Measurements from ENCODE around the gene CWC27.

The CWC27 gene

DNA sequence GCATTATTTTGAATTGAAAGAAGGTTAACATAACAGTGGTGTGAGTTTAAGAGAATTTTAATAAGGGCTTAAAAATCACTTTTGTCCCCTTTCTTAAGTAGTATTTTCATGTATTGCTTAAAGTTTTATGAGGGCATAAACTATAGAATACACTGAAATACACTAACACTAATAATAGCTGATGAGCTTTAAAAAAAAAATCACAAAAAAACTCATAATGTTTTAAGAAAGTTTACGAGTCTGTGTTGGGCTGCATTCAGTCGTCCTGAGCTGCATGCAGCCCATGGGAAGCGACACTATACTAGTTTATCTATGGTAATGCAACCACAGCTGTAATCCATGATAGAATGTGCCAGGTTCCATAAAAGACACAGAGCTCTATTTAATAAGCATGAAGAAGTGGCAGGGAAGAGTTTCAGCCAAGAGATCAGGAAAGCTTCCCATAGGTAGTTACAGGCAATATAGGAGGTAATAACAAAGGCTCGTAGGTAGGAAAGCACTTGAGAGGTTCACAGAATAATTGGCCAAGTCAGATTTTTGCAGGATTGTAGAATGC is 4.7 kb upstream of the CWC27 start:
- H3K4me3 ChIP-seq (ENCODE audit: low read depth, low read length), result no peak overlapping the region
- no peak overlapping the region for H3K27ac ChIP-seq (ENCODE audit: low read depth, low read length)

DNA sequence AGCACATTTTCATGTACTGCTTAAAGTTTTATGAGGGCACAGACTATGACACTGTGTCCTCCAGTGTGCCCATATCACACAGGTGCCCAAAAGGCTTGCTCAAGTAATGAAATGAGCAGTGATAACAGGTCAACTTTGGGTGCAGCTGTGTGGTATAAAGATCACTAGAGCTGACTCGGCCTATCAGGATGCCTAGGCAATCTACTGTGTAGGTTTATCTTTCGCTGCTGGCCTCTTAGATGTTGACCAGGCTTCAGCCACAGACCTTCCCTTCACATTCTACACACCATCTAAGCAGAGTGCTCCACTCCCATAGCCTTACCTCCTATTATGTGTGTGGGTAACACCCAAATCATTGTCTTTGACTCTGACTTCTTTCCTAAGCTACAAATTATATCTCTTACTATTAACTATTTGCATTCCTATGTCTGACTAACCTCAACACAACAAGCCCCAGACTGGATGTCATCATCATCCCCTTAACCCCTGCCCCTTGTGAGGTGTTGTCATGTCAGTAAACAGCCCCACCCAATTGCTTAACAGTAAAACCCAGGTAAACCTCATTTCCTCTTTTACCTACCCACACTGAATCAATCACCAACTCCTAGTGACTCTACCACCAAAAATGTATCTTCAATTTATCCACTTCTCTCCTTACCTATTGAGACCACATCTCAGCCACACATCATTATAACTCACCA is 2.8 kb upstream of the CWC27 start:
- no peaks in the 10 kb centered on the region for H3K27me3 ChIP-seq (ENCODE audit: control insufficient read depth, insufficient read depth, low read length)
- no peaks in the 10 kb centered on the region for H3K9me3 ChIP-seq (ENCODE audit: control insufficient read depth, insufficient read depth, low read depth, low read length)
- H3K9ac ChIP-seq (ENCODE audit: low read length), result no peak overlapping the region
- no peak overlapping the region for H3K27ac ChIP-seq (ENCODE audit: low read depth, low read length)
- H3K36me3 ChIP-seq (ENCODE audit: control insufficient read depth, insufficient read depth, low read length), result peaks cover 41% of the 10 kb centered on the region
- H3K4me1 ChIP-seq (ENCODE audit: control insufficient read depth, insufficient read depth, low read length), result peaks cover 16% of the 10 kb centered on the region
- H3K4me3 ChIP-seq (ENCODE audit: low read depth, low read length), result 0 out of 2 replicates have a peak overlapping the region, but pooled peaks have one; percentile 6

More for the DNA sequence above, 4.7 kb upstream of the CWC27 start:
- peaks cover 13% of the 10 kb centered on the region for H3K4me1 ChIP-seq (ENCODE audit: control insufficient read depth, insufficient read depth, low read length)
- no peak overlapping the region for H3K9ac ChIP-seq (ENCODE audit: low read length)
- H3K27me3 ChIP-seq (ENCODE audit: control insufficient read depth, insufficient read depth, low read length), result no peaks in the 10 kb centered on the region
- H3K9me3 ChIP-seq (ENCODE audit: control insufficient read depth, insufficient read depth, low read depth, low read length), result no peaks in the 10 kb centered on the region
- H3K36me3 ChIP-seq (ENCODE audit: control insufficient read depth, insufficient read depth, low read length), result peaks cover 44% of the 10 kb centered on the region

DNA sequence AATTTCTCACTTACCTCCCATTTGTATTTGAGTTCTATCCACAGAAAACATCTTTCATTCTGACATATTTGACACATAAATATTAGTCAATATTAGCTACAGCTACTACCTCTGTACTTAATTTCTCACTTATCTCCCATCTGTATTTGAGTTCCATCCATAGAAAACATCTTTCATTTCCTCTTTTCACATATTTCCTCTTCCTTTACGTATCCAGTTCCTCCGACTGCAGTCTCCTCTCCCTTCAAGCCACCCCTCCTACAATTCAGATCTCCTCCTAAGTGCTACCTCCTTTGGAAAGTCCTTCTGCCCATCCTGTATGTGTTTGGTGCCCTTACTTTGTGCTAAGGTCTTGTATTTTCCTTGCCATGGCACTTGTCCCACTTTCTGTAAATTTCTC is 1.8 kb upstream of the CWC27 start:
- peak overlapping the region; percentile 93 for H3K4me3 ChIP-seq (ENCODE audit: low read depth, low read length)
- no peaks in the 10 kb centered on the region for H3K9me3 ChIP-seq (ENCODE audit: control insufficient read depth, insufficient read depth, low read depth, low read length)
- H3K9ac ChIP-seq (ENCODE audit: low read length), result peak overlapping the region; percentile 94
- peaks cover 35% of the 10 kb centered on the region for H3K36me3 ChIP-seq (ENCODE audit: control insufficient read depth, insufficient read depth, low read length)
- no peaks in the 10 kb centered on the region for H3K27me3 ChIP-seq (ENCODE audit: control insufficient read depth, insufficient read depth, low read length)
- no peak overlapping the region for H3K27ac ChIP-seq (ENCODE audit: low read depth, low read length)
- peaks cover 11% of the 10 kb centered on the region for H3K4me1 ChIP-seq (ENCODE audit: control insufficient read depth, insufficient read depth, low read length)

- peak overlapping the region; percentile 94 for H3K27ac ChIP-seq (ENCODE audit: low read depth, low read length)
- no peaks in the 10 kb centered on the region for H3K27me3 ChIP-seq (ENCODE audit: control insufficient read depth, insufficient read depth, low read length)
- peak overlapping the region; percentile 93 for H3K4me3 ChIP-seq (ENCODE audit: low read depth, low read length)
- peaks cover 11% of the 10 kb centered on the region for H3K4me1 ChIP-seq (ENCODE audit: control insufficient read depth, insufficient read depth, low read length)
- H3K9ac ChIP-seq (ENCODE audit: low read length), result peak overlapping the region; percentile 94
- H3K9me3 ChIP-seq (ENCODE audit: control insufficient read depth, insufficient read depth, low read depth, low read length), result no peaks in the 10 kb centered on the region
- H3K36me3 ChIP-seq (ENCODE audit: control insufficient read depth, insufficient read depth, low read length), result peaks cover 35% of the 10 kb centered on the region
These were observed 772 bp upstream of the CWC27 start for GRCh38 chr5:64767959-64768357.

- H3K36me3 ChIP-seq (ENCODE audit: control insufficient read depth, insufficient read depth, low read length), result peaks cover 23% of the 10 kb centered on the region
- peak overlapping the region; percentile 93 for H3K4me3 ChIP-seq (ENCODE audit: low read depth, low read length)
- H3K27ac ChIP-seq (ENCODE audit: low read depth, low read length), result no peak overlapping the region
- no peaks in the 10 kb centered on the region for H3K9me3 ChIP-seq (ENCODE audit: control insufficient read depth, insufficient read depth, low read depth, low read length)
- peaks cover 11% of the 10 kb centered on the region for H3K4me1 ChIP-seq (ENCODE audit: control insufficient read depth, insufficient read depth, low read length)
- peak overlapping the region; percentile 94 for H3K9ac ChIP-seq (ENCODE audit: low read length)
- H3K27me3 ChIP-seq (ENCODE audit: control insufficient read depth, insufficient read depth, low read length), result no peaks in the 10 kb centered on the region
These were observed 1.1 kb downstream of the CWC27 start for GRCh38 chr5:64769855-64770254.

GRCh38 chr5:64771736-64772135 is 3.0 kb downstream of the CWC27 start:
- Histone ChIP-seq H3K4me1 (ENCODE audit: control insufficient read depth, insufficient read depth, low read length) (peaks cover 11% of the 10 kb centered on the region), H3K9ac (ENCODE audit: low read length) (no peak overlapping the region), H3K27ac (ENCODE audit: low read depth, low read length) (no peak overlapping the region), H3K27me3 (ENCODE audit: control insufficient read depth, insufficient read depth, low read length) (no peaks in the 10 kb centered on the region), H3K4me3 (ENCODE audit: low read depth, low read length) (no peak overlapping the region), H3K36me3 (ENCODE audit: control insufficient read depth, insufficient read depth, low read length) (peaks cover 8% of the 10 kb centered on the region; the same call in 1 of the 2 replicates), H3K9me3 (ENCODE audit: control insufficient read depth, insufficient read depth, low read depth, low read length) (no peaks in the 10 kb centered on the region)

- Histone ChIP-seq H3K27me3 (ENCODE audit: control insufficient read depth, insufficient read depth, low read length) (no peaks in the 10 kb centered on the region), H3K9me3 (ENCODE audit: control insufficient read depth, insufficient read depth, low read depth, low read length) (no peaks in the 10 kb centered on the region), H3K4me1 (ENCODE audit: control insufficient read depth, insufficient read depth, low read length) (peaks cover 6% of the 10 kb centered on the region; the same call in 1 of the 2 replicates), H3K36me3 (ENCODE audit: control insufficient read depth, insufficient read depth, low read length) (peaks cover 4% of the 10 kb centered on the region; the same call in 1 of the 2 replicates), H3K4me3 (ENCODE audit: low read depth, low read length) (no peak overlapping the region), H3K9ac (ENCODE audit: low read length) (no peak overlapping the region), H3K27ac (ENCODE audit: low read depth, low read length) (no peak overlapping the region)
These were observed 4.8 kb downstream of the CWC27 start for GRCh38 chr5:64773533-64773932.

DNA sequence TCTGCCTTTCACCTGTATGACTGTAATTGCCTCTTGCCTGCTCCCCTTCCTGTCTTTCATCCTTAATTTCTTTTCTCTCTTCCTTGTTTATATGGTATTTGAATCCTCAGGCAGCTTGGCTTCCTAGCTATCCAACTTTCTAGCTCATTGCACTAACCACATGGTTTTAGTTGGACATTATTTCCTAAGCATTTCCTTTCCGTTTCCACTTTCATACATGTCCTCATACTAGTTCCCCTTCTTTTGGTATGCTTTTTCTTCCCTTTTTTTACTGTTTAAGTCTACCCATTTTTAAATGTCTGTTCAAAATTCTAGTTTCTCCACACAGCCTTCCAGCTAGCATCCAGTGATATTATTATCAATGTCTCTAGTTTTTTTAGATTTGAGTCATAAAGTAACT is 6.6 kb downstream of the CWC27 start:
- no peak overlapping the region for H3K4me3 ChIP-seq (ENCODE audit: low read depth, low read length)
- H3K4me1 ChIP-seq (ENCODE audit: control insufficient read depth, insufficient read depth, low read length), result no peaks in the 10 kb centered on the region
- H3K27me3 ChIP-seq (ENCODE audit: control insufficient read depth, insufficient read depth, low read length), result no peaks in the 10 kb centered on the region
- peaks cover 4% of the 10 kb centered on the region; the same call in 1 of the 2 replicates for H3K36me3 ChIP-seq (ENCODE audit: control insufficient read depth, insufficient read depth, low read length)
- H3K27ac ChIP-seq (ENCODE audit: low read depth, low read length), result no peak overlapping the region
- no peak overlapping the region for H3K9ac ChIP-seq (ENCODE audit: low read length)
- H3K9me3 ChIP-seq (ENCODE audit: control insufficient read depth, insufficient read depth, low read depth, low read length), result no peaks in the 10 kb centered on the region

DNA sequence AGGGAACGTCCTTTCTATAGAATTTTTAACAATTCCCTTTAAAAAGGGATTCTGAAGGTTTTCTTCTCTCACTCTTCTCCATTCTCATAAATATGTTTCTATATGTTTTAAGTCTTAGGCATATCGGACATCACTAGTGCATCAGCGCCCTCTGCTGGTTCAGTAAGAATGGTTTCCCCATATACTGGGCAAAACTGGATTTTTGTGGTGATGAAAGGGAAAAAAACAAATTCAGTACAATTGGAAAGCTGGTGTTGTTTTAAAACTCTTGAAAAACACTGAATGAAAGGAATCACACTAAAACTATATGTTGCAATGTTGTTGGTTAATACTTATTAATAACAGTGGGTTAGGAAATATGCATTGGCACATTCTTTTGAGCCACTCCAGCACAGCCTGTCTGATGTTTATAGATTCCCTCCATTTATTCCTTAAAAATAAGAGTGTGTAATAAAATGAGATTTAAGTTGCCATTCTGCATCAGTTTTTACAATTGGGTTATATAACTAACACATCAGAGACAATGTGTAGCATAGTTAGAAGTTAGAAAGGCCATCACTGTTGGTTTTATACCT is 15.8 kb downstream of the CWC27 start:
- H3K36me3 ChIP-seq (ENCODE audit: control insufficient read depth, insufficient read depth, low read length), result peaks cover 18% of the 10 kb centered on the region
- H3K9me3 ChIP-seq (ENCODE audit: control insufficient read depth, insufficient read depth, low read depth, low read length), result no peaks in the 10 kb centered on the region
- H3K9ac ChIP-seq (ENCODE audit: low read length), result no peak overlapping the region
- H3K4me3 ChIP-seq (ENCODE audit: low read depth, low read length), result no peak overlapping the region
- H3K27ac ChIP-seq (ENCODE audit: low read depth, low read length), result no peak overlapping the region
- no peaks in the 10 kb centered on the region for H3K4me1 ChIP-seq (ENCODE audit: control insufficient read depth, insufficient read depth, low read length)
- no peaks in the 10 kb centered on the region for H3K27me3 ChIP-seq (ENCODE audit: control insufficient read depth, insufficient read depth, low read length)

DNA sequence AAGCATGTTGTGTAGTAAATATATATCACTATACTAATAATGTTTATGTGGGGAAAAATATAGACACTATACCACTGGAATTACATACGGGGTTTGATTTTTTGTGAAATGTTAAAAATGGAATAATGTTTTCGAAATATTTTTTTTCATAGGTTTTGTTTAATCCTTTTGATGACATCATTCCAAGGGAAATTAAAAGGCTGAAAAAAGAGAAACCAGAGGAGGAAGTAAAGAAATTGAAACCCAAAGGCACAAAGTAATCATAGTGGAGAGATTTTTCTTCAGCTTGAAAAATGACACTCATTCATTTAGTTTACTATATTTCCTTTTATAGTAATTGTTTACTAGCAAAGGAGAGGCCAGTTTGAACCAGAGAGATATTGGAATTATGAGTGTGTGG is 17.6 kb downstream of the CWC27 start:
- Histone ChIP-seq H3K9ac (ENCODE audit: low read length) (no peak overlapping the region), H3K4me3 (ENCODE audit: low read depth, low read length) (no peak overlapping the region), H3K27me3 (ENCODE audit: control insufficient read depth, insufficient read depth, low read length) (no peaks in the 10 kb centered on the region), H3K36me3 (ENCODE audit: control insufficient read depth, insufficient read depth, low read length) (peaks cover 27% of the 10 kb centered on the region), H3K9me3 (ENCODE audit: control insufficient read depth, insufficient read depth, low read depth, low read length) (no peaks in the 10 kb centered on the region), H3K27ac (ENCODE audit: low read depth, low read length) (no peak overlapping the region), H3K4me1 (ENCODE audit: control insufficient read depth, insufficient read depth, low read length) (no peaks in the 10 kb centered on the region)

DNA sequence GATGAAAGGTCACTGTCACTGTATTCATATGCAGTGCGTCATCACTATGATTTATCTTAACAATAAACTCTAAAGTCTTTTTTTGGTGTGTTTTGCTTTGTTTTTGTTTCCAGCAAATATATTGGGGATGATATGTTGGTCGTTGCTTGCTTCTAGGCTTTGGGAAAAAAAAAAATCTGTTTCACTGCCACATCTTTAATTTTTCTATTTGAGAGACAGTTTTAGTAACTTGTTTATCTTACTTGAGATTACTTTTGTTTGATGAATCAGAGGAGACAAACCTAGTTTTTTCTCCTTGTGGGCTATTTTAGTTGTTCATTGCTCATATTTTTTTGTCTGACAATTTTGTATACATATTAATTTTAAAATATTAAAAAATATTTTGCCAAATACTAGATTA is 19.4 kb downstream of the CWC27 start:
- Histone ChIP-seq H3K27me3 (ENCODE audit: control insufficient read depth, insufficient read depth, low read length) (no peaks in the 10 kb centered on the region), H3K4me1 (ENCODE audit: control insufficient read depth, insufficient read depth, low read length) (no peaks in the 10 kb centered on the region), H3K36me3 (ENCODE audit: control insufficient read depth, insufficient read depth, low read length) (peaks cover 27% of the 10 kb centered on the region), H3K9me3 (ENCODE audit: control insufficient read depth, insufficient read depth, low read depth, low read length) (no peaks in the 10 kb centered on the region), H3K4me3 (ENCODE audit: low read depth, low read length) (no peak overlapping the region), H3K9ac (ENCODE audit: low read length) (no peak overlapping the region), H3K27ac (ENCODE audit: low read depth, low read length) (no peak overlapping the region)
